Fibroblast of pulmonary artery (primary cell): Measurements from ENCODE around the gene USP10.

Experiments used
- DNase-seq: peaks from one replicate; pipeline ENCODE4 v3.0.0-alpha.2; 2010; ENCODE audit warnings: low read depth
- H3K4me3 ChIP-seq: replicated peaks from 2 replicates; pipeline ENCODE4 v1.5.1; 2011; ENCODE audit warnings: low read depth, mild to moderate bottlenecking, control low read depth, low read length, moderate library complexity
- CTCF ChIP-seq: IDR thresholded peaks from 2 replicates; pipeline ENCODE4 v1.5.1; 2011; ENCODE audit warnings: mild to moderate bottlenecking, control low read depth, low read length, inconsistent platforms; ENCODE audit errors: missing control alignments

The USP10 gene

DNA sequence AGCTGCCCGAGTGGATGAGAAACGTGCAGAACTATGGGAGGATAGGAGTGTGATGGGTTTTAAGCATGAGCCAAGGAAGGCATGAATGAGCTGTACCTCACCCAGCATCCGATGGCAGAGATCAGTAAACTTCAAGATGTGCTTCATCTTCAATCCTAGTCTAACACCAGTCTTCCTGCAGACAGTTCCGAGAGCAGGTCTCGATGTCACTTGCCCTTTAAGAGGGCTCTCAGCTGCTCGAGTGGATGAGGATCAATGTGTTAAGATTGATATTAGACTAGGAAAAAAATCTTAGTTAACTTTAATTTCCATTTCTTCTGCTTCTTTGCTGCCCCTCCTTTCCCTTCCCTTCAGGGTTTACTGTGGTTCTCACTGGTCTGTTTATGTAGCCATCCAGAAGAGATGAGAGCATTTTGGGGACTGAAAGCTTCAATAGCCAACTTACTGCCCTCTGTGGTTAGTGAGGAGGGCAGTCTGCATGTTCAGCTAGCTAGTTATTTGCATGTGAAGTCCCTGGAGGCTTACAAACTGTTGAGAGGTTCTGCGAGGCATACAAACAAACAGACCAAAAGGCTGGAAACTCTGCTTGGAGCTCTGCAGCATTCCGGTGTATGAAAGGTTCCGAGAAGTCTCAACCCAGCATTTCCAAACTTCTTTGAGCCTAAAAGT is 36.2 kb upstream of the USP10 start:
- DNase-seq = no peak
- no peak overlapping the region for H3K4me3 ChIP-seq
- no peak for TF ChIP-seq CTCF

DNA sequence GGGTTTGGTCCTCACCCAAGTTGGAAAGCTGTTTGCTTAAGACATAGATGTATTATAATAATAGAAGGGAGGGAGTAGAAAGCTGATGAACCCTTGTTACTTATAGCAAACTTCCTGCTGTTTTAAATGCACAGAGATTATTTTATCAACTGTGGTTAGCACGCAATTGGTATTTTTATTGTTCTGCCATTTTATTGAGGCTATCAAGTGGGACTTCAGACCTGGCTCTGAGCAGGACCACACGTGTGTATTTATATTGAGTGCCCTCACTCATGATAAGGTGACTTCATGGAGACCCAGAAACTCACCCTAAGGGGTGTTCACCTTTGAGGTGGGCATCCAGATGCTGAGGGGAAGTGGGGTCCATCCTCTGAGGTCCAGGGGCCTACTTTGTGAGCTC is 34.4 kb upstream of the USP10 start:
- no peak overlapping the region for H3K4me3 ChIP-seq
- no peak for TF ChIP-seq CTCF
- DNase-seq = no peak

- TF ChIP-seq CTCF = no peak
- DNase-seq = no peak
- no peak overlapping the region for H3K4me3 ChIP-seq
Observed at GRCh38 chr16:84665843-84666242, 34.0 kb upstream of the USP10 start.

GRCh38 chr16:84667600-84668309 is 32.0 kb upstream of the USP10 start:
- DNase-seq = no peak
- no peak overlapping the region for H3K4me3 ChIP-seq
- no peak for TF ChIP-seq CTCF

GRCh38 chr16:84670063-84670462 is 29.7 kb upstream of the USP10 start:
- no peak for TF ChIP-seq CTCF
- H3K4me3 ChIP-seq = no peak overlapping the region
- no peak for DNase-seq

DNA sequence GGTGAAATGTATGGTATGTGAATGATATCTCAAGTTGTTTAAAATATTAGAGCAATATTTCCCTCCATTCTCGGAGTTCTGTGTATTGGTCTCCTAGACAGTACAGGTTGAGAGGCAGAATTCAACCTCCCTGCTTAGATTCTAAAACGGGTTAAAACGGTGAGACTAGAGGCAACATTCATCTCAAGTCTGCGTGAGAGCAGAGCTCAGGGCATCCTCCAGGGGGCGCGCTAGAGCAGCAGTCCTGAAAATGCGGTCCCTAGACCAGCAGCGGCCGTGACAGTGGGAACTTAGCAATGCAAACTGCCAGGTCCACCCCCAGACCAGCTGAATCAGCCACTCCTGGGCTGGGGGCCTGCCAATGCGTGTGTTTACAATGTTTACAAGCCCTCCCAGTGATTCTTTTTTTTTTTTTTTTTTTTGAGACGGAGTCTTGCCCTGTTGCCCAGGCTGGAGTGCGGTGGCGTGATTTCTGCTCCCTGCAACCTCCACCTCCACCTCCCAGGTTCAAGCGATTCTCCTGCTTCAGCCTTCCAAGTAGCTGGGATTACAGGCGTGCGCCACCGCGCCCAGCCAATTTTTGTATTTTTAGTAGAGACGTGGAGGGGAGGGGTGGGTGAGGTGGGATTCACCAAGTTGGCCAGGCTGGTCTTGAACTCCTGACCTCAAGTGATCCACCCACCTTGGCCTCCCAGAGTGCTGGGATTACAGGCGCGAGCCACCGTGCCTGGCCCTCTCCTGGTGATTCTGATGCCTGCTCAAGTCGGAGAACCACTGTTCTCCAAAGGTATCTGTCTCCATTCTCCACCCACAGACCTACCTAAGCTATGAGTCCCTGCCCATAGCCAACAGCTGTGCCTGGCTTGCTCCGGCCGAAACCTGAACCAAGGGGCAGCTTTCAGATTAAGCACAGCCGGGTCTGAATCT is 27.3 kb upstream of the USP10 start:
- H3K4me3 ChIP-seq = no peak overlapping the region
- TF ChIP-seq CTCF = peak; percentile 94
- peak; percentile 76 for DNase-seq
